Activated T-cell treated with anti-CD3 and anti-CD28 coated beads, Interleukin-2, amount 50 U/mL, for 1 hour (primary cell): Measurements from ENCODE around the gene PACSIN1.
"Not testable (repeated sequence)": the region's sequence is repeated elsewhere in the genome, so short reads cannot be mapped to it uniquely, and the experiment has no call there.

ENCODE experiments used
- DNase-seq: peaks from one replicate; pipeline ENCODE4 v3.0.0-alpha.2; 2020

Gene PACSIN1

DNA sequence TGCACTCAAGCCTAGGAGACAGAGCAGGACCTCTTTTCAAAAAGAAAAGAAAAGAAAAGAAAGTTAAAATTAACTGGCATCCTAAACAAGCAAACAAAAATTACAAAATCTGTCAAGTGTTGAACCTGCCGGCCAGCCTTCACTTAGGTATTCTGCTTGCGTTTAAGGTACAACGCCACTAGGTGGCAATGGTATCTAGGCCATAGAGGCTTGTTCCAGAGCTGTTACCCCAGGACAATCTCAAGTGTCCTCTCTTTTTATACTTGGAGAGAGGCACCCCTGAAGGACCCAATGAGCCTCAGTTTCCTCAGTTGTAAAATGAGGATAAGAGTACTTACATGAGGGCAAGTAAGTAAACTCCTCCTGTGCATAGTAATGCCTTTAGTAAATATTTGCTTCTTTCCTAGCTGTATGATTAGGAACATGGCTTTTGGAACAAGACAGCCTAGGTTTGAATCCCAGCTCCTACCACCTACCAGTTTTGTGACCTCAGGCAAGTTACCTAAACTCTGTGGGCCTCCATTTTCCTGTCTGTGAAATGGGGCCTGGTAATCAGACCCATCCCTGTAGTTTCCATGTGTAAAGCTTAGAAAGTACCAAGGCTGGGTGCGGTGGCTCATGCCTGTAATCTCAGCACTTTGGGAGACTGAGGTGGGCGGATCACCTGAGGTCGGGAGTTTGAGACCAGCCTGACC is 5.8 kb upstream of the PACSIN1 start:
- DNase-seq: peak; percentile 33

DNA sequence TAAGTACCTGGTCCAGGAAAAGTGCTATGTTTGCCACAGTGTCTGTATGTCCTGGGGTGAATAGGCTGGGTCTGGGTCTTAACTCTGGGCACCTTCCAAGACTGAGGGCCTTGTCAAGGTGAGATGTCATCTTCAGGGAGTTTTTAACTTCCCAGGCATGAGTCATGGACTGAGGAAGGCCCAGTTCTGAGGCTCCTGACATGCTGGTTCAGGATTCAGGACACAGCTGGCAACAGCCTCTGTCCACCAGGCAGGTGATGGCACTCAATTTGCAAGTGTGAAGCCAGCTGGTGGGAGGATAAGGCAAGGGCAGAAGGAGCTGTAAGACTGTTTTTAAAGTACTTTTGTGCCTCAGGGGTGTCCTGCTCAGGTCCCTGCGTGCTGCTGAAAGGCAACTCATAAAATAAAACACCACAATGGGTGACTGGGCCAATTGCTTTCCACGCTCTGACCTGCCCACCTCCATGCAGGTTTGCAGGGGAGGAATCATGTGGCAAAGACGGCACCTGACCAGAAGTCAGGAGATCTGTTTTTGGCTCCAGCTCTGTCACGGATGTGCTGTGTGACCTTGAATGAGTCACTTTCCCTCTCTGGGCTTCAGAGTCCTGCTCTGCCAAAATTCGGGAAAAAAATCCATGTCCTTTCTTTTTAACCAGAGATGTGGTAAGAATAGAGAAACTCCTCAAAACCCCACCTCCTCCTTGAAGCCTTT is 4.9 kb upstream of the PACSIN1 start:
- DNase-seq: no peak

GRCh38 chr6:34462010-34462409 is 3.9 kb upstream of the PACSIN1 start:
- no peak for DNase-seq

DNA sequence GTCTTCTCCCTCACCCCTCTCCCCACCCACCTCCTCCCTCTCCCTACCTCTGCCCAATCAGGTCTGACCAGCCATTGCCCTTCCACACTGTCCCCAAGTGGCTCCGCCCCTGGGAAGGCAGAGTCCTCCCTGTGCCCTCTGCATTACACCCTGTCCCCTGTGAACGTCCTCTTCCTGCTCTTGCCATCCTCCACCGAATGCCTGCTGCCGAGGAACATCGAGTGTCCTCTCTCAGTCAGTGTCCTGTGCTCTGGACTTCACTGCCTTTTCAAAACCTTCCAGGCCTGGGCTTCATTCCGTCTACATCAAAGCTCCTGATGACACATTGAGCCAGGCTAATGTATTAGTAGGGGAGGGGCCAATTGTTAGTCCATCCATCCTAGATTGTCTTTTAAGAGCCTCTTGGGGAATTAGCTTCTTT is 3.3 kb upstream of the PACSIN1 start:
- no peak for DNase-seq

GRCh38 chr6:34463299-34463698 is 2.6 kb upstream of the PACSIN1 start:
- no peak for DNase-seq

GRCh38 chr6:34463849-34464248 is 2.0 kb upstream of the PACSIN1 start:
- DNase-seq: no peak

- no peak for DNase-seq
These were observed 638 bp downstream of the PACSIN1 start for GRCh38 chr6:34466242-34467185.

DNA sequence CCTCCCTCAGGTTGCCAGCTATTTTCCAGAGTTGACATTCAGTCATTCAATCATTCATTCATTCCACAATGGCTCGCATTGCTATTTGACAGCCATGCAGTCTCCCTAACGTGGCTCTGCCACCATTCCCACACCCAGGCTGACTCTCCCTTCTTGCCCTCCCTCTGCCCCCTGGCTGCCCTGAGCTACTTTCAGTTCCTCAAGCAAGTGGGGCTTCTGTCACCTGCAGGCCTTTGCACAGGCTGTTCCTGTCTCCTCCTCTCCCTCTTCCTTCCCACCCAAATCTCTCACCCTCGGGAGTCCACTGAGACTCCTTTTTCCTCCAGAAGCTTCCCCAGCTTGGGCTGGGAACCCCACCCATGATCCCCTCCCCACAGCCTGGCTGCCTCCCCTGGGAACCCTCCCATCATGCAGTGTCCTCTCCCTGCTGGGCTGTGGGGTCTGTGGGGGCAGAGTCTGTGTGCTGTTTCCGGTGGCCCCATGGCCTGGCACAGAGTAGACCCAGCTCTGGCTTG is 2.6 kb downstream of the PACSIN1 start:
- no peak for DNase-seq

GRCh38 chr6:34469499-34469898 is 3.6 kb downstream of the PACSIN1 start:
- no peak for DNase-seq

DNA sequence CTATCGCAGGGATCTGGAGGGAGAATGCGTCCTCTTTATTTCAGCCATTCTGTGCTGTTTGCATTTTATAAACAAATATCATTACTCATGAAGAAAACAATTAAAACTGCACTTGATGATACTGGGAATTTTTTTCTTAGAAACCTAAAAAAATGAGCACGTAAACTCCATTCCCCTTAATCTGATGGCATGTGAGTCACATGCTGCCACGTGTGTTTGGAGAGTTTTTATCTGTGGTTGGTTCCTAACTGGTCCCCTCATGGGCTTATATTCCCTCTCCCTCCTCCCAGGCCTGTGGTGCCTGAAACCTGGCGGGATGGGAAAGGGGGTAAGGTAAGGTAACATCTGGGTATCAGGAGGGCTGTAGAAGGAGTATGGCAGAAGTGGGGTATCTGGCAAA is 6.5 kb downstream of the PACSIN1 start:
- no peak for DNase-seq

DNA sequence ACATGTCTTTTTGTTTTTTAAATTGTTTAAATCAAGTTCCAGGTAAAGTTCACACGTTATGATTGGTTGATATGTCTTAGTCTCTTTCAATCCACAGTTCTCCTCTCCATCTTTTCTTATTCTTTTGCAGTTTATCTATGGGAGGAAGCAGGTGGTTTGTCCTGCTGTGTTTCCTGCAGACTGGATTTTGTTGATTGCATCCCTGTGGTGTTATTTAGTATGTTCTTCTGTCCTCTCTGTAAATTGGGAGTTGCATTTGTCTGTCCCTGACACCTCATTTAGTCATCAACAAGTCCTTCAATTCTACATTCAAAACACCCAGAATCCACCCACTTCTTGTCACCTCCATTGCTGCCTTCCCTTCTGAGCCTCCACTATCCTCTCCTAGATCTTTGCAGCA is 8.1 kb downstream of the PACSIN1 start:
- no peak for DNase-seq

GRCh38 chr6:34474754-34475153 is 8.9 kb downstream of the PACSIN1 start:
- DNase-seq: no peak

DNA sequence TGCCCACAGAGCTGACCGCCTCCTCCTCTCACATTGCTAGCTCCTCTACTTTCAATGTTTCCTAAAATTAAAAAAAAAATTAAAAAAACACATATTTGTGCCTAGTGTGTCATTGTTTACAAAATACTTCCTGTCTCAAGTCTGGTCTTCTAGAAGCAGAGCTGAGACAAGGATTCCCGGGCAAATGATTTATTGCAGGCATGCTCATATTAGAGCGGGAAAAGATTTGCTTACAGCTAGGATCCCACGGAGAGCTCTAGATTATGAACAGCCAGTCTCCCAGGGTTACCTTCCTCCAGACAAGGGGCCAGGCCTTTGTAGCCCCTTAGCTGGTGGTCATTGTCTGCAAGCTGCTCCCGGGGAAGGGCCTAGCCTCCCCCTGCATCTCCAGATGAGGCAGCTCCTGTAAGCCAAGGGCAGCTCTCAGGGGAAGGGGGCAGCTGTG is 9.4 kb downstream of the PACSIN1 start:
- DNase-seq: no peak

DNA sequence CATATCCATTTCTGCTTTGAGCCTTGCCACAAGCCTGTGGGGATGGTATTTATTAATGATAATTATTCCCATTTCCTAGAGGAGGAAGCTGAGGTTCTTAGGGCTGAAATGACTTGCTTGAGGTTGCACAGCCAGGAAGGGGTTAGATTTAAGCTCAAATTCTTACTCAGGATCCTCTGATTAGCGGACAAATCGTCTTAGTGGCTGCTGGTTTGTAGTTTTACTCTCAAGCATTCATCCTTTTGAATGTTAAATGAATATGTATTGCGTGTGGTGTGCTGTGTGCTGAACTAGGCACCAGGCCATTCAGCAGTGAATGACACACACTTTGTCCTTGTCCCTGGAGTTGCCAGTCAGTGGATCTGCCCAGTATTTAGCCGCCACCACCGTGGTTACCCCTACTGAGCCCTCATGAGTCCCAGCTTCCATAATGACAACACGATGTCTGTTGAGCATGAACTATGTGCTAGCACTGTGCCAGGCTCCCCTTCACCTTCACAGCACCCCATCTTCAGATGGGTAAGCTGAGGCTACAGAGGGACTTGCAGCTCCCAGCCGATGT is 10.0 kb downstream of the PACSIN1 start:
- DNase-seq: no peak

DNA sequence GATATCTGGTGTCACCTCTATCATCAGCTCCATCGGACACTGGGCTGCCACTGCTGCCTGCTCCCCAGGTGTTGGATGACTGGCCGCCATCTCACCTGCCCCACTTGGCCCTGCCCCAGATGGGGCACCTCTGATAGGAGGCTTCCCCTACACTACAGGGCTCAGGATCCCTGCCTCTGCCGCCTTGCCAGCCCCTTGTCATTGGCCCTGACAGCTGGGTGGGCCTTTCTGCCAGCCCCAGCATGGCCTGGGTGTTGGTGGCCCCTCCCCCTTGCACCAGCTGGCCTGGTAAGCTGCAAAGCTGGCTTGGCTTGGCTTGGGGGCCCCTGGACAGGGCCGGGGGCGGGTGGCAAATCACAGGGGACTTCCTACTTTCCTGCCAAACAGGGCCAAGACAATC is 10.6 kb downstream of the PACSIN1 start:
- DNase-seq: no peak

- DNase-seq: no peak
These were observed 11.0 kb downstream of the PACSIN1 start for GRCh38 chr6:34476921-34477320.

GRCh38 chr6:34478796-34479195 is 12.9 kb downstream of the PACSIN1 start:
- DNase-seq: no peak

- DNase-seq: not testable (repeated sequence)
These were observed 17.9 kb downstream of the PACSIN1 start for GRCh38 chr6:34483781-34484180.

DNA sequence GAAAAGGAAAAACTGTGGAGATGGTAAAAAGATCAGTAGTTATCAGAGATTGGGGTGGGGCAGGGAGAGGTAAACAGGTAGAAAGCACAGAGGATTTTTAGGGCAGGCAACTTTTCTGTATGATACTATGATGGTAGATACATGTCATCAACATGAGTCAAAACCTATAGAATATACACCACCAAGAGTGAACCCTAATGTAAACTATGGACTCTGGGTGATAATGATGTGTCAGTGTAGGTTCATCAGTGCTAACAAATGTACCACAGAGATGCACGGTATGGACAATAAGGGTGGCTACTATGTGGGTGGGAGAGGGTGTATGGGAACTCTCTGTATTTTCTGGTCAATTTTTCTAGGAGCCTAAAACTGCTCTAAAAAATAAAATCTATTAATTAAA is 18.5 kb downstream of the PACSIN1 start:
- DNase-seq: no peak

DNA sequence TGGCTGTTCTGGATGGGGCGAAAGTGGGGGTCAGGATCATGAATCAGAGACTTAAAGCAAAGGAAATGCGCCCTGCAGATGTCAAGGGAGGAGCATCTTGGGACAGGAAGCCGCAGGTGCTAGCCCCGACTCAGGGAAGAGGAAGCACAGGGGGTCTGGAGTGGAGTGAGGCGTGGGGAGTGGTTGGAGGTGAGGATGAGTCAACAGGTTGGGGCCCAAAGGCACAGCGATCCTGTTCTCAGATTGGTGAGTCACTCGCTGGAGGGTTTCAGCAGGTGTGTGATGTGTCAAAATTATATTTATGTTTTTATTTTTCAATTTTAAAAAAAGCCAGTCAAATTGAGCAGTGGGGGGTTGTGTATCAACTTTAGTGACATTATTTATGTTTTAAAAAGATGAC is 19.0 kb downstream of the PACSIN1 start:
- DNase-seq: peak; percentile 56

- DNase-seq: no peak
These were observed 19.6 kb downstream of the PACSIN1 start for GRCh38 chr6:34485321-34486060.

DNA sequence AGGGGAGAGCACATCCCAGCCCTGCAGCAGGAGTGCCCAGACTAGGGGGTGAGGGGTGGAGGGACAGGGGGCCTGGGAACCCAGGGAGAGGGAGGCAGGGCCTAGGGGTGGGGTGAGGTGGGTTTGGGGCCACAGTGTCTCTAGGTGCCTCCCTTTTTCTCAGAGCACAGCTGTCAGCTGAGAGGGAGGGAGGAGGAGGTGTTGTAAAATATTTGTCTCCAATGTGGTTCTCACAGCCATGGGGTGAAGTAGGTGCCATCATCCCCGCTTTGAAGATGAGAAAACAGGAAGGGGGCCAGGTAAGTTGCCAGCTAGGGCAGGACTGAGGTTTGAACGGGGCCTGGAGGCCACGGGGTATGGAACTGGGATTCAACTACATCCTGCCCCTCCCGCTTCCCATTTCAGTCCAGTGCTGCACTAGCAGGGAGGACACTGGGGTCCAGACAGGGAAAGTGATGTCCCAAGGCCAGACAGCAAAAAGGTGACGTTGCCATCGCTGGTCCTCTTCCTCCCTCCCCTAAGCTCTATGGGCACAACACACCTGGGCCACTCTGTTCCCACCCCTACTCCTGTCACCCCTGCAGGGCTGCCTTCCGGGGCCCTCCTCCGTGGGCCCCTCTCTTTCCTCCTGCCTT is 20.3 kb downstream of the PACSIN1 start:
- DNase-seq: no peak
